ENCODE data around the gene FAM131B. TPM values are rescaled to one million over a fixed set of nuclear protein-coding genes. Genes with fewer than 3 reads are reported as not detected.

FAM131B gene
- total RNA-seq, 1 experiment from 2014 or later, result 25.3 TPM

DNA sequence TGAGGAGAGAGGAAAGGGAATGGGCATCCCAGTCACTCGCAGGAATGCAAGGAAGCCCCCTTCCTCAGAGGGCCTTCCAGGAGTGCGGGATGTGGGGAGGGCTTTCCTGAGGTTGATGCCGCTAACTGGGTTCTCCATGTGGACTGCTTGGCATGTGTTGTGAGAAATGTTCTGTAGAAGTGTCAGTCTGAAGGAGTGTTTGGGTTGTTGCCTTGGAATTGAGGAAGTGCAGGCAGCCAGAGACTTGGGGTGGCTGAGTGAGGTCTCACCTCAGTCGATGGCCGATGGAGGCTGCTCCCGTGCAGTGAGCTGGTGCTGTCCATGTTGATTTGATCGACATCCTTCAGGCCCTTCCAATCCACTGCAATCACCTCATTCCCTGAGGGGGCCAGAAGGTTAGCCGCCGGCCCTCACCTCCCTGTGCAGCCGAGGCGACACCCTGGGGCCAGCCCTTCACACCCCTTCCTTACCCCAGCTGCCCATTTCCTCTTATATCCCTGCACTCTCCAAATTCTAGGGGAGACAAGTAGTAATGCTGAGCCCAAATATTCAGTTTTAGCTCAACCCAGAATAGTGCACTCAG, 2.7 kb downstream of the FAM131B start (continued):
- TF ChIP-seq, protein P1, sequence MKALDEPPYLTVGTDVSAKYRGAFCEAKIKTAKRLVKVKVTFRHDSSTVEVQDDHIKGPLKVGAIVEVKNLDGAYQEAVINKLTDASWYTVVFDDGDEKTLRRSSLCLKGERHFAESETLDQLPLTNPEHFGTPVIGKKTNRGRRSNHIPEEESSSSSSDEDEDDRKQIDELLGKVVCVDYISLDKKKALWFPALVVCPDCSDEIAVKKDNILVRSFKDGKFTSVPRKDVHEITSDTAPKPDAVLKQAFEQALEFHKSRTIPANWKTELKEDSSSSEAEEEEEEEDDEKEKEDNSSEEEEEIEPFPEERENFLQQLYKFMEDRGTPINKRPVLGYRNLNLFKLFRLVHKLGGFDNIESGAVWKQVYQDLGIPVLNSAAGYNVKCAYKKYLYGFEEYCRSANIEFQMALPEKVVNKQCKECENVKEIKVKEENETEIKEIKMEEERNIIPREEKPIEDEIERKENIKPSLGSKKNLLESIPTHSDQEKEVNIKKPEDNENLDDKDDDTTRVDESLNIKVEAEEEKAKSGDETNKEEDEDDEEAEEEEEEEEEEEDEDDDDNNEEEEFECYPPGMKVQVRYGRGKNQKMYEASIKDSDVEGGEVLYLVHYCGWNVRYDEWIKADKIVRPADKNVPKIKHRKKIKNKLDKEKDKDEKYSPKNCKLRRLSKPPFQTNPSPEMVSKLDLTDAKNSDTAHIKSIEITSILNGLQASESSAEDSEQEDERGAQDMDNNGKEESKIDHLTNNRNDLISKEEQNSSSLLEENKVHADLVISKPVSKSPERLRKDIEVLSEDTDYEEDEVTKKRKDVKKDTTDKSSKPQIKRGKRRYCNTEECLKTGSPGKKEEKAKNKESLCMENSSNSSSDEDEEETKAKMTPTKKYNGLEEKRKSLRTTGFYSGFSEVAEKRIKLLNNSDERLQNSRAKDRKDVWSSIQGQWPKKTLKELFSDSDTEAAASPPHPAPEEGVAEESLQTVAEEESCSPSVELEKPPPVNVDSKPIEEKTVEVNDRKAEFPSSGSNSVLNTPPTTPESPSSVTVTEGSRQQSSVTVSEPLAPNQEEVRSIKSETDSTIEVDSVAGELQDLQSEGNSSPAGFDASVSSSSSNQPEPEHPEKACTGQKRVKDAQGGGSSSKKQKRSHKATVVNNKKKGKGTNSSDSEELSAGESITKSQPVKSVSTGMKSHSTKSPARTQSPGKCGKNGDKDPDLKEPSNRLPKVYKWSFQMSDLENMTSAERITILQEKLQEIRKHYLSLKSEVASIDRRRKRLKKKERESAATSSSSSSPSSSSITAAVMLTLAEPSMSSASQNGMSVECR (CRISPR knock-in tag; IDR thresholded peaks at IDR 0.05; ENCODE audit: borderline replicate concordance), result no peak
- TF ChIP-seq, protein P2, sequence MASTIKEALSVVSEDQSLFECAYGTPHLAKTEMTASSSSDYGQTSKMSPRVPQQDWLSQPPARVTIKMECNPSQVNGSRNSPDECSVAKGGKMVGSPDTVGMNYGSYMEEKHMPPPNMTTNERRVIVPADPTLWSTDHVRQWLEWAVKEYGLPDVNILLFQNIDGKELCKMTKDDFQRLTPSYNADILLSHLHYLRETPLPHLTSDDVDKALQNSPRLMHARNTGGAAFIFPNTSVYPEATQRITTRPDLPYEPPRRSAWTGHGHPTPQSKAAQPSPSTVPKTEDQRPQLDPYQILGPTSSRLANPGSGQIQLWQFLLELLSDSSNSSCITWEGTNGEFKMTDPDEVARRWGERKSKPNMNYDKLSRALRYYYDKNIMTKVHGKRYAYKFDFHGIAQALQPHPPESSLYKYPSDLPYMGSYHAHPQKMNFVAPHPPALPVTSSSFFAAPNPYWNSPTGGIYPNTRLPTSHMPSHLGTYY (CRISPR knock-in tag; IDR thresholded peaks at IDR 0.05), result no peak
- TF ChIP-seq, protein P3, sequence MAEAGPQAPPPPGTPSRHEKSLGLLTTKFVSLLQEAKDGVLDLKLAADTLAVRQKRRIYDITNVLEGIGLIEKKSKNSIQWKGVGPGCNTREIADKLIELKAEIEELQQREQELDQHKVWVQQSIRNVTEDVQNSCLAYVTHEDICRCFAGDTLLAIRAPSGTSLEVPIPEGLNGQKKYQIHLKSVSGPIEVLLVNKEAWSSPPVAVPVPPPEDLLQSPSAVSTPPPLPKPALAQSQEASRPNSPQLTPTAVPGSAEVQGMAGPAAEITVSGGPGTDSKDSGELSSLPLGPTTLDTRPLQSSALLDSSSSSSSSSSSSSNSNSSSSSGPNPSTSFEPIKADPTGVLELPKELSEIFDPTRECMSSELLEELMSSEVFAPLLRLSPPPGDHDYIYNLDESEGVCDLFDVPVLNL (CRISPR knock-in tag; IDR thresholded peaks at IDR 0.05; ENCODE audit: borderline replicate concordance, low read depth), result no peak
- TF ChIP-seq JAZF1 (CRISPR knock-in tag; IDR thresholded peaks at IDR 0.05), result no peak

DNA sequence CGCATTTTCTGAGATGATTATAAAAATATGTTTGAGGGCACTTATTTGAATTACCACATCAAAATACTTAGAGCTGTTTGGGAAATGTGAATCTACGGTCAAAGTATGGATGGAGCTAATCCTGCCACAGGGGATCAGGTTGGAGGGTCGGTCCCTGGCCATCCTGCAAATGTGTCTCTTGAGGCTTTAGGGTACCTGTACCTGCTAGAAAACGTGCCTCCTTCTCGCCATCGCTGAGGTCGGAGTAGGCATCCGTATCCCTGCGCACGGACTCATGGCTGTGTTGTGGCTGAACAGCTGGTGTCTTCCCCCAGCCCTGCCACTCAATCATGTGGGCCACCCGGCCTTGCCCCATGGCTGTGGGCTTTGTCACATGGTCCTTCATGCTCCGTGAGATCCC, 3.9 kb downstream of the FAM131B start:
- ChIA-PET CTCF (no interaction called here), POLR2A (no interaction called here)
- H3K27ac Mint-ChIP-seq, result no peak overlapping the region
- H3K4me1 Mint-ChIP-seq, result peaks cover 21% of the 10 kb centered on the region
- ATAC-seq (no peak), DNase-seq (ENCODE audit: low spot score) (no peak)
- H3K9me3 Mint-ChIP-seq, result no peaks in the 10 kb centered on the region
- H3K36me3 Mint-ChIP-seq, result peaks cover 28% of the 10 kb centered on the region
- peaks cover 14% of the 10 kb centered on the region for H3K27me3 Mint-ChIP-seq (ENCODE audit: low read depth)
- H3K4me3 Mint-ChIP-seq, result no peak overlapping the region
- TF ChIP-seq TP53 (CRISPR knock-in tag; IDR thresholded peaks at IDR 0.05) (no peak), NFYB (CRISPR knock-in tag; conservative IDR thresholded peaks at IDR 0.05; ENCODE audit: low read depth) (no peak), RELA (CRISPR knock-in tag; IDR thresholded peaks at IDR 0.05; ENCODE audit: borderline replicate concordance) (no peak), SP1 (CRISPR knock-in tag; conservative IDR thresholded peaks at IDR 0.05) (no peak), TEAD4 (CRISPR knock-in tag; IDR thresholded peaks at IDR 0.05) (no peak), CBFB (CRISPR knock-in tag; IDR thresholded peaks at IDR 0.05; ENCODE audit: low read depth) (no peak)
- TF ChIP-seq, protein P4, sequence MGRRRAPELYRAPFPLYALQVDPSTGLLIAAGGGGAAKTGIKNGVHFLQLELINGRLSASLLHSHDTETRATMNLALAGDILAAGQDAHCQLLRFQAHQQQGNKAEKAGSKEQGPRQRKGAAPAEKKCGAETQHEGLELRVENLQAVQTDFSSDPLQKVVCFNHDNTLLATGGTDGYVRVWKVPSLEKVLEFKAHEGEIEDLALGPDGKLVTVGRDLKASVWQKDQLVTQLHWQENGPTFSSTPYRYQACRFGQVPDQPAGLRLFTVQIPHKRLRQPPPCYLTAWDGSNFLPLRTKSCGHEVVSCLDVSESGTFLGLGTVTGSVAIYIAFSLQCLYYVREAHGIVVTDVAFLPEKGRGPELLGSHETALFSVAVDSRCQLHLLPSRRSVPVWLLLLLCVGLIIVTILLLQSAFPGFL (CRISPR knock-in tag; IDR thresholded peaks at IDR 0.05; ENCODE audit: borderline replicate concordance), result no peak
- TF ChIP-seq, protein P5, sequence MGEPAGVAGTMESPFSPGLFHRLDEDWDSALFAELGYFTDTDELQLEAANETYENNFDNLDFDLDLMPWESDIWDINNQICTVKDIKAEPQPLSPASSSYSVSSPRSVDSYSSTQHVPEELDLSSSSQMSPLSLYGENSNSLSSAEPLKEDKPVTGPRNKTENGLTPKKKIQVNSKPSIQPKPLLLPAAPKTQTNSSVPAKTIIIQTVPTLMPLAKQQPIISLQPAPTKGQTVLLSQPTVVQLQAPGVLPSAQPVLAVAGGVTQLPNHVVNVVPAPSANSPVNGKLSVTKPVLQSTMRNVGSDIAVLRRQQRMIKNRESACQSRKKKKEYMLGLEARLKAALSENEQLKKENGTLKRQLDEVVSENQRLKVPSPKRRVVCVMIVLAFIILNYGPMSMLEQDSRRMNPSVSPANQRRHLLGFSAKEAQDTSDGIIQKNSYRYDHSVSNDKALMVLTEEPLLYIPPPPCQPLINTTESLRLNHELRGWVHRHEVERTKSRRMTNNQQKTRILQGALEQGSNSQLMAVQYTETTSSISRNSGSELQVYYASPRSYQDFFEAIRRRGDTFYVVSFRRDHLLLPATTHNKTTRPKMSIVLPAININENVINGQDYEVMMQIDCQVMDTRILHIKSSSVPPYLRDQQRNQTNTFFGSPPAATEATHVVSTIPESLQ (CRISPR knock-in tag; IDR thresholded peaks at IDR 0.05), result no peak
- TF ChIP-seq, protein P6, sequence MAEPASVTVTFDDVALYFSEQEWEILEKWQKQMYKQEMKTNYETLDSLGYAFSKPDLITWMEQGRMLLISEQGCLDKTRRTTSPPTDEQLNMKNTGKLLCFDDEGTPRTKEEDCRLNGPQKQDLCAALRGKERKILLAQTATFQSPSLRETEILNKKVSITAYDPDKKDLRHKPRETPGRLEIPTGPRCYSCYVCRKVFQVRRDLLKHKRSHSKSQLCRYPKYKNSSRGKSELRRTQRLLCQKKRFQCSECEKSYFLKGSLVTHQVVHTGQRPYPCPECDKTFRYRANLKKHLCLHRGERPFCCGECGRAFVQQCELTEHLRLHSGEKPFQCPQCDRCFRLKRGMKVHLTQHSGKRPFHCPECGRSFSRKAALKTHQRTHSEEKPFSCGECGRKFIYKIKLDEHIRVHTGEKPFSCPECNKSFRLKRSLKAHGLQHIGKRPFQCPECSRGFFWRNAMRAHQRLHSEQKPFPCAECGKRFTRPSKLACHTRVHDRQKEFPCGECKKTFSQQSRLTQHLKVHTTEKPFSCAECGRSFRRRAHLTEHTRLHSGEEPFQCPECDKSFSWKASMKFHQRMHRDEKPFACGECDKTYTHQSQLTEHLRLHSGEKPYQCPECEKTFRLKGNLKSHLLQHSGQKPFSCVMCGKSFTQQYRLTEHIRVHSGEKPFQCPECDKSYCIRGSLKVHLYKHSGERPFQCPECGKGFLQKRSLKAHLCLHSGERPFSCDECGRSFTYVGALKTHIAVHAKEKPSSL (CRISPR knock-in tag; conservative IDR thresholded peaks at IDR 0.05), result no peak
- TF ChIP-seq, protein P7, sequence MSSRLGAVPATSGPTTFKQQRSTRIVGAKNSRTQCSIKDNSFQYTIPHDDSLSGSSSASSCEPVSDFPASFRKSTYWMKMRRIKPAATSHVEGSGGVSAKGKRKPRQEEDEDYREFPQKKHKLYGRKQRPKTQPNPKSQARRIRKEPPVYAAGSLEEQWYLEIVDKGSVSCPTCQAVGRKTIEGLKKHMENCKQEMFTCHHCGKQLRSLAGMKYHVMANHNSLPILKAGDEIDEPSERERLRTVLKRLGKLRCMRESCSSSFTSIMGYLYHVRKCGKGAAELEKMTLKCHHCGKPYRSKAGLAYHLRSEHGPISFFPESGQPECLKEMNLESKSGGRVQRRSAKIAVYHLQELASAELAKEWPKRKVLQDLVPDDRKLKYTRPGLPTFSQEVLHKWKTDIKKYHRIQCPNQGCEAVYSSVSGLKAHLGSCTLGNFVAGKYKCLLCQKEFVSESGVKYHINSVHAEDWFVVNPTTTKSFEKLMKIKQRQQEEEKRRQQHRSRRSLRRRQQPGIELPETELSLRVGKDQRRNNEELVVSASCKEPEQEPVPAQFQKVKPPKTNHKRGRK (CRISPR knock-in tag; IDR thresholded peaks at IDR 0.05; ENCODE audit: borderline replicate concordance), result no peak
- TF ChIP-seq, protein P8, sequence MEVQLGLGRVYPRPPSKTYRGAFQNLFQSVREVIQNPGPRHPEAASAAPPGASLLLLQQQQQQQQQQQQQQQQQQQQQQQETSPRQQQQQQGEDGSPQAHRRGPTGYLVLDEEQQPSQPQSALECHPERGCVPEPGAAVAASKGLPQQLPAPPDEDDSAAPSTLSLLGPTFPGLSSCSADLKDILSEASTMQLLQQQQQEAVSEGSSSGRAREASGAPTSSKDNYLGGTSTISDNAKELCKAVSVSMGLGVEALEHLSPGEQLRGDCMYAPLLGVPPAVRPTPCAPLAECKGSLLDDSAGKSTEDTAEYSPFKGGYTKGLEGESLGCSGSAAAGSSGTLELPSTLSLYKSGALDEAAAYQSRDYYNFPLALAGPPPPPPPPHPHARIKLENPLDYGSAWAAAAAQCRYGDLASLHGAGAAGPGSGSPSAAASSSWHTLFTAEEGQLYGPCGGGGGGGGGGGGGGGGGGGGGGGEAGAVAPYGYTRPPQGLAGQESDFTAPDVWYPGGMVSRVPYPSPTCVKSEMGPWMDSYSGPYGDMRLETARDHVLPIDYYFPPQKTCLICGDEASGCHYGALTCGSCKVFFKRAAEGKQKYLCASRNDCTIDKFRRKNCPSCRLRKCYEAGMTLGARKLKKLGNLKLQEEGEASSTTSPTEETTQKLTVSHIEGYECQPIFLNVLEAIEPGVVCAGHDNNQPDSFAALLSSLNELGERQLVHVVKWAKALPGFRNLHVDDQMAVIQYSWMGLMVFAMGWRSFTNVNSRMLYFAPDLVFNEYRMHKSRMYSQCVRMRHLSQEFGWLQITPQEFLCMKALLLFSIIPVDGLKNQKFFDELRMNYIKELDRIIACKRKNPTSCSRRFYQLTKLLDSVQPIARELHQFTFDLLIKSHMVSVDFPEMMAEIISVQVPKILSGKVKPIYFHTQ (CRISPR knock-in tag; IDR thresholded peaks at IDR 0.05), result no peak
- TF ChIP-seq, protein P9, sequence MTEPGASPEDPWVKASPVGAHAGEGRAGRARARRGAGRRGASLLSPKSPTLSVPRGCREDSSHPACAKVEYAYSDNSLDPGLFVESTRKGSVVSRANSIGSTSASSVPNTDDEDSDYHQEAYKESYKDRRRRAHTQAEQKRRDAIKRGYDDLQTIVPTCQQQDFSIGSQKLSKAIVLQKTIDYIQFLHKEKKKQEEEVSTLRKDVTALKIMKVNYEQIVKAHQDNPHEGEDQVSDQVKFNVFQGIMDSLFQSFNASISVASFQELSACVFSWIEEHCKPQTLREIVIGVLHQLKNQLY (CRISPR knock-in tag; IDR thresholded peaks at IDR 0.05), result no peak
